ENCODE measurements around the gene DAG1. TPM values are rescaled to one million over a fixed set of nuclear protein-coding genes. Genes with fewer than 3 reads are reported as not detected.

Gene DAG1
- total RNA-seq, 4 donors from 2014 or later, result 53.7 to 90.1 (median 55.7) TPM

DNA sequence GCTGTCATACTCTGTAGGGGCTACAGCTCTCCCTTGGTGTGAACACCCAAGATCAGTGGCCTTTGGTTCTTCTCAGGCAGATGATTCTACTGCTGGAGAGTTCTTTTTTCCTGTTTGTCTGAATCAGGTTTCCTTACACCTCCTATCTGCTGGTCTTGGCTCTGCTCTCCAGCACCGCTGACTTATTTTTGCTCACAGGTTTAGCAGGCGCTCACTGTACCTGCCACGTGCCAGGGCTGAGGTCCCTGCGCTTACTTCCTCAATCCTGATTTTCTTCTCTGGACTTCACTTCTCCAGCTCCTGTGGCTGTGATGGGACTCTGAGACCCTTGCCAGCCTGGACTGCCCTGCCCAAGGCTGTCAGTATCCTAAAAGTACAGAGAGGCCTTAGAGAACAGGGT, 93.7 kb downstream of the DAG1 start:
- Histone ChIP-seq H3K36me3 (no peaks in the 10 kb centered on the region), H3K27me3 (no peaks in the 10 kb centered on the region), H3K9me3 (no peaks in the 10 kb centered on the region), H3K4me1 (no peaks in the 10 kb centered on the region), H3K27ac (no peak overlapping the region), H3K4me3 (no peak overlapping the region)
- intact Hi-C loops (cut with DNase I; ENCODE audit: low total_unique reads) (no loop called here), in situ Hi-C loops (cut with MboI; ENCODE audit: low pct_ligation_motif_present in 1 of 4, low pct_unique_long_range_greater_than_20kb in 1 of 4, low sequenced_read_pairs in 3 of 4) (no loop called here)
- TF ChIP-seq POLR2AphosphoS5 (IDR thresholded peaks at IDR 0.05), result no peak
- TF ChIP-seq EP300 (IDR thresholded peaks at IDR 0.05; ENCODE audit: low read depth), result no peak
- TF ChIP-seq POLR2A (IDR thresholded peaks at IDR 0.05), result no peak
- TF ChIP-seq CTCF (IDR thresholded peaks at IDR 0.05), result no peak
- WGBS, 2 donors (ENCODE audit: low coverage in 1 of 2), result 92% methylated on average over 4 of the region's 4 CpGs; no CpG with 5 or more reads in 1 of the 2 donors
- no peak for DNase-seq

DNA sequence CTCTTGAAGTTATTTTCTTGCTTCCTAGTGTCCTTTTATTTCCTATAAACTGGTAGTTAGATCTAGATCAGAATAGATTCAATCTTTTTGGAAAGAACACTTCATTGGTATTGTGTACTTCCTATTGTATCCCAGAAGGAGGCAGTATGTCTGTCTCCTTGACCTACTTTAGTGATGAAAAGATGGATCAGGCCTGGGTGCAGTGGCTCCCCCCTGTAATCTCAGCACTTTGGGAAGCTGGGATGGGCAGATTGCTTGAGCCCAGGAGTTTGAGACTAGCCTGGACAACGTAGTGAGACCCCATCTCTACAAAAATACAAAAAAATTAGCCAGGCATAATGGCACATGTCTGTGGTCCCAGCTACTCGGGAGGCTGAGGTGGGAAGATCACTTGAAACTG, 96.2 kb downstream of the DAG1 start:
- 83 to 86% methylated on average over 1 to 2 of the region's 2 CpGs for WGBS, 2 donors (ENCODE audit: low coverage in 1 of 2)
- Histone ChIP-seq H3K27ac (no peak overlapping the region), H3K36me3 (no peaks in the 10 kb centered on the region), H3K9me3 (no peaks in the 10 kb centered on the region), H3K4me1 (no peaks in the 10 kb centered on the region), H3K4me3 (no peak overlapping the region), H3K27me3 (no peaks in the 10 kb centered on the region)
- DNase-seq, result no peak
- intact Hi-C loops (cut with DNase I; ENCODE audit: low total_unique reads) (no loop called here), in situ Hi-C loops (cut with MboI; ENCODE audit: low pct_ligation_motif_present in 1 of 4, low pct_unique_long_range_greater_than_20kb in 1 of 4, low sequenced_read_pairs in 3 of 4) (no loop called here)
- TF ChIP-seq CTCF (IDR thresholded peaks at IDR 0.05), result no peak
- TF ChIP-seq POLR2AphosphoS5 (IDR thresholded peaks at IDR 0.05), result no peak
- TF ChIP-seq EP300 (IDR thresholded peaks at IDR 0.05; ENCODE audit: low read depth), result no peak
- TF ChIP-seq POLR2A (IDR thresholded peaks at IDR 0.05), result no peak

DNA sequence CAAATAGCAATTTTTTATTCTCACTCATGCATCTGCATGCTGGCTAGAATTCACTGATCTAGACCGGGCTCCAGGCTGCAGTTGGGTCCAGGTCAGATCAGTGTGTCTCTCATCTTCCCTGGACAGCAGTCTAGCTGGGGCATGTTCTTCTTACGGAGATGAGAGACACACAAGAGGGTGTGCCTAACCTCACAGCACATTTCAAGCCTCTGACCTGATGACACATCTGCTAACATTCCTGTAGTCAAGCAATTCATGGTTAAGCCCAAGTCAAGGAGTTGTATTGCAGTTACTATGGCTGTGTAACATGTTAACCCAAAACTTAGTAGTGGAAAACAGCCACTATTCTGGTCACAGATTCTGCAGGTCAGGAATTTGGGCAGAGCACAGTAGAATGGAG, 97.3 kb downstream of the DAG1 start:
- 53% methylated on average over 2 of the region's 2 CpGs; no CpG with 5 or more reads in 1 of the 2 donors for WGBS, 2 donors (ENCODE audit: low coverage in 1 of 2)
- H3K4me1 ChIP-seq, result no peaks in the 10 kb centered on the region
- no peak for TF ChIP-seq CTCF (IDR thresholded peaks at IDR 0.05)
- DNase-seq, result no peak
- H3K9me3 ChIP-seq, result no peaks in the 10 kb centered on the region
- intact Hi-C loops (cut with DNase I; ENCODE audit: low total_unique reads), result no loop called here
- H3K36me3 ChIP-seq, result no peaks in the 10 kb centered on the region
- H3K4me3 ChIP-seq, result no peak overlapping the region
- in situ Hi-C loops (cut with MboI; ENCODE audit: low pct_ligation_motif_present in 1 of 4, low pct_unique_long_range_greater_than_20kb in 1 of 4, low sequenced_read_pairs in 3 of 4), result no loop called here
- H3K27me3 ChIP-seq, result no peaks in the 10 kb centered on the region
- no peak overlapping the region for H3K27ac ChIP-seq

DNA sequence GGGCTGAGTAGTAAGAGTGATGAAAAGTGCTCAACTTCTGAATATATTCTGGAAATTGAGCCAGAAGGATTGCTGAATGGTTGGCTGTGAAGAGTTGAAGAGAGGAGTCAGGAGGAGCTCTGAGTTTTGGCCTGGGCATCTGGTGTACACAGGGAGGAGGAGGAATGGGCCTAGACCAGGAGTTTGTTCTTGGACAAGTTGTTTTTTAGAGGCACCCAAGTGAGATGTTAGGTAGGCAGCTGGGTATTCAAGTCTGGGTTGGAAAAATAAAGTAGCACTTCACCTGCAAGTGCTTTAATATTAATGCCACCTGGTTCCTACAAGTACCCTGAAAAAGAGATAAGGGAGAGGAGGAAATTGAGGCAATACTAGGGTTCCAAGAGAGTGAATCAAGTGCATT, 98.9 kb downstream of the DAG1 start:
- in situ Hi-C loops (cut with MboI; ENCODE audit: low pct_ligation_motif_present in 1 of 4, low pct_unique_long_range_greater_than_20kb in 1 of 4, low sequenced_read_pairs in 3 of 4) (no loop called here), intact Hi-C loops (cut with DNase I; ENCODE audit: low total_unique reads) (no loop called here)
- no peaks in the 10 kb centered on the region for H3K4me1 ChIP-seq

More for the DNA sequence above, 98.9 kb downstream of the DAG1 start:
- Histone ChIP-seq H3K9me3 (no peaks in the 10 kb centered on the region), H3K27ac (no peak overlapping the region), H3K4me3 (no peak overlapping the region), H3K36me3 (no peaks in the 10 kb centered on the region), H3K27me3 (no peaks in the 10 kb centered on the region)
- TF ChIP-seq EP300 (IDR thresholded peaks at IDR 0.05; ENCODE audit: low read depth), result no peak
- no peak for TF ChIP-seq POLR2A (IDR thresholded peaks at IDR 0.05)
- no peak for TF ChIP-seq POLR2AphosphoS5 (IDR thresholded peaks at IDR 0.05)
- no peak for TF ChIP-seq CTCF (IDR thresholded peaks at IDR 0.05)
- no peak for DNase-seq

All from transverse colon (tissue), 4 donors.